ENCODE results near the gene RUSC2.
"Not testable (repeated sequence)": the region's sequence is repeated elsewhere in the genome, so short reads cannot be mapped to it uniquely, and the experiment has no call there.

The RUSC2 gene

GRCh38 chr9:35526087-35526801, 36.3 kb downstream of the RUSC2 start:
- ATAC-seq (no peak), DNase-seq (no peak)
- Mint-ChIP-seq H3K27me3 (no peaks in the 10 kb centered on the region), H3K27ac (peak overlapping the region; percentile 12 to 40), H3K4me3 (no peak overlapping the region), H3K9me3 (no peaks in the 10 kb centered on the region), H3K4me1 (no peaks in the 10 kb centered on the region)

DNA sequence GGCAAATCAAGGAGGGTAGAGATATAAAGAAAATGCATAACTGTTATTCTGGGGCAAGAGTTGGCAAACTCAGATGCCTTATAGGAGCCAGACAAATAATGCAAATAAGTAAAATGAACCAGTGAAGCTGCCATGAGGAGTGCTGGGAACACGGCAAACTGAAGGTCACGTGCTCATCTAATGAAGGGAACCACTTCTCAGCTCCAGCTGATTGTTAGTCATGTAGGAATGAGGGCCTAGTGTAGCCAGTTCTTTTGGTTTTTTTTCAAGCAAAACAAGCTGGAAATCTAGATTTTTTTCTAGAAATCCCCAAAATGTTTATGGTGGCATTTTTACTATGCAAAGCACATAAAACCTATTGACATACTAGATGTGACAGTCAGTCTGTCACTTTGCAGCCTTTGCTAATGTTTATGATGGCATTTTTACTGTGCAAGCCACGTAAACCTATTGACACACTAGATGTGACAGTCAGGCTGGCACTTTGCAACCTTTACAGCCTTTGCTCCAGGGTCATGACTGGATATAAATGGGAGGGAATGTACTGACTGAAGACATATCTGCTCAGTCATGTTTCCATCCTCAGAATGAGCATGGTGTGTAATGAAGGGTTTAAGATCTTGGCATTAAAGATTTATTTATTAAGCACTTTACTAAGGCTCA, 39.4 kb downstream of the RUSC2 start:
- no peaks in the 10 kb centered on the region for H3K4me1 Mint-ChIP-seq
- ATAC-seq (no peak), DNase-seq (no peak)
- H3K9me3 Mint-ChIP-seq, result no peaks in the 10 kb centered on the region
- no peak overlapping the region for H3K27ac Mint-ChIP-seq
- no peaks in the 10 kb centered on the region for H3K27me3 Mint-ChIP-seq
- no peak overlapping the region for H3K4me3 Mint-ChIP-seq

- Mint-ChIP-seq H3K4me3 (no peak overlapping the region), H3K27me3 (peaks cover 8% of the 10 kb centered on the region), H3K4me1 (no peaks in the 10 kb centered on the region), H3K27ac (no peak overlapping the region), H3K9me3 (no peaks in the 10 kb centered on the region)
- DNase-seq, result no peak
- ATAC-seq, result no peak
Observed at GRCh38 chr9:35533398-35533797, 43.5 kb downstream of the RUSC2 start.

GRCh38 chr9:35534921-35535320, 45.0 kb downstream of the RUSC2 start:
- not testable (repeated sequence) for H3K27me3 Mint-ChIP-seq, H3K9me3 Mint-ChIP-seq, H3K27ac Mint-ChIP-seq, ATAC-seq, H3K4me1 Mint-ChIP-seq, H3K4me3 Mint-ChIP-seq, DNase-seq

- ATAC-seq (no peak), DNase-seq (no peak)
- H3K4me1 Mint-ChIP-seq, result no peaks in the 10 kb centered on the region
- peaks cover 8% of the 10 kb centered on the region for H3K27me3 Mint-ChIP-seq
- no peak overlapping the region for H3K27ac Mint-ChIP-seq
- no peaks in the 10 kb centered on the region for H3K9me3 Mint-ChIP-seq
- H3K4me3 Mint-ChIP-seq, result no peak overlapping the region
Observed at GRCh38 chr9:35537913-35538312, 48.0 kb downstream of the RUSC2 start.

DNA sequence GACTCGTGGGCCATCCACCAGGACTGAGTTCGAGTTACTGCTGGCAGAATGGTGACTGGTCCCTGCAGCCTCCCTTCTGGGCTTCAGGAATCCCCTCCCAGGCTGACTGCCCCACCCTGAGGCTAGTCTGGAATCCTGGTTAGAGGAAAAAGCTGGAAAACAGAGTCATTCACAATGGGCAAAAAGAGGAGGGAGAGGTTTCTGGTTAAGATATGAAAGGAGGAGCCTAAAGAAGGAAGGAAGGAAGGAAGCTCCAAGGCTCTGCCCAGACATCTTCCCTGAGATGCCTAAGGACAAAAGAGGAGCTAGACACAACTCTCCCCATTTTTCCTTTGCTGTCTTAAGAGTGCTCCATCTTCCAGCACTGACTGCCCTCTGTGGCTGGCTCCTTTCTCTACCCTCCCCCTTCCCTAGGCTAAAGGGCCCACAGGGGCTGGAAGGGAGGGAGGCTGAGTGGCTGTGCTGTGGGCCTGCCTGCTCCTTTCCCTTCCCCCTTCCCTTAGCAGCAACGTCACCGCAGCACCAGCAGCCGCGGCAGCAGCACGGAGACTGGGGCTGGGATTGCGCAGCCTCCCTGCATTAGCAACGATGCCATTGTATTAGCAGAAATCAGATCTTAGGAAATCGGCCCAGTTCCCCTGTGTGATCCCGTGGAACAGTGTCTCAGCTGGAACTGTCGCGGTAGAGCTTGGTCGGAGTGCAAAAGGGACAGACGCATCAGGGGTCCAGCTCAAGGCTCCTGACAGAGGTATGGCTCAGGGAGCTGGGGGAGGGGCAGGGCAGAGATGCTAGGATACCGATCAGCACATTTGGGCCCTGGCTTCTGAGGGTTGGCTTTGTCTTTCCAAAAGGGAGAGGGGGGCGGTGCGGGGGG, 48.7 kb downstream of the RUSC2 start:
- ATAC-seq, result no peak
- Mint-ChIP-seq H3K4me3 (no peak overlapping the region), H3K9me3 (no peaks in the 10 kb centered on the region), H3K4me1 (no peaks in the 10 kb centered on the region), H3K27ac (no peak overlapping the region), H3K27me3 (peaks cover 8% of the 10 kb centered on the region)
- DNase-seq, result no peak
